ENCODE results near the gene NUDT5.
"Not testable (repeated sequence)": the region's sequence is repeated elsewhere in the genome, so short reads cannot be mapped to it uniquely, and the experiment has no call there.

- TF ChIP-seq, protein P1, sequence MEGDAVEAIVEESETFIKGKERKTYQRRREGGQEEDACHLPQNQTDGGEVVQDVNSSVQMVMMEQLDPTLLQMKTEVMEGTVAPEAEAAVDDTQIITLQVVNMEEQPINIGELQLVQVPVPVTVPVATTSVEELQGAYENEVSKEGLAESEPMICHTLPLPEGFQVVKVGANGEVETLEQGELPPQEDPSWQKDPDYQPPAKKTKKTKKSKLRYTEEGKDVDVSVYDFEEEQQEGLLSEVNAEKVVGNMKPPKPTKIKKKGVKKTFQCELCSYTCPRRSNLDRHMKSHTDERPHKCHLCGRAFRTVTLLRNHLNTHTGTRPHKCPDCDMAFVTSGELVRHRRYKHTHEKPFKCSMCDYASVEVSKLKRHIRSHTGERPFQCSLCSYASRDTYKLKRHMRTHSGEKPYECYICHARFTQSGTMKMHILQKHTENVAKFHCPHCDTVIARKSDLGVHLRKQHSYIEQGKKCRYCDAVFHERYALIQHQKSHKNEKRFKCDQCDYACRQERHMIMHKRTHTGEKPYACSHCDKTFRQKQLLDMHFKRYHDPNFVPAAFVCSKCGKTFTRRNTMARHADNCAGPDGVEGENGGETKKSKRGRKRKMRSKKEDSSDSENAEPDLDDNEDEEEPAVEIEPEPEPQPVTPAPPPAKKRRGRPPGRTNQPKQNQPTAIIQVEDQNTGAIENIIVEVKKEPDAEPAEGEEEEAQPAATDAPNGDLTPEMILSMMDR (IDR thresholded peaks at IDR 0.05; ENCODE audit: control extremely low read depth in 1 of 3, insufficient read depth in 1 of 3, low read depth in 1 of 3, low read length in 3 of 3) = not testable (repeated sequence)
- TF ChIP-seq E2F6 (IDR thresholded peaks at IDR 0.05); CHD2 (IDR thresholded peaks at IDR 0.05; ENCODE audit: low read length): not testable (repeated sequence)
Observed at GRCh38 chr10:12234687-12235086, 39.0 kb upstream of the NUDT5 start.

Measured in H1 (cell line).